Measurements from ENCODE around the gene FANCD2OS. TPM values are rescaled to one million over a fixed set of nuclear protein-coding genes. Genes with fewer than 3 reads are reported as not detected.

Gene FANCD2OS
- total and polyA plus RNA-seq, 10 donors, result not detected

DNA sequence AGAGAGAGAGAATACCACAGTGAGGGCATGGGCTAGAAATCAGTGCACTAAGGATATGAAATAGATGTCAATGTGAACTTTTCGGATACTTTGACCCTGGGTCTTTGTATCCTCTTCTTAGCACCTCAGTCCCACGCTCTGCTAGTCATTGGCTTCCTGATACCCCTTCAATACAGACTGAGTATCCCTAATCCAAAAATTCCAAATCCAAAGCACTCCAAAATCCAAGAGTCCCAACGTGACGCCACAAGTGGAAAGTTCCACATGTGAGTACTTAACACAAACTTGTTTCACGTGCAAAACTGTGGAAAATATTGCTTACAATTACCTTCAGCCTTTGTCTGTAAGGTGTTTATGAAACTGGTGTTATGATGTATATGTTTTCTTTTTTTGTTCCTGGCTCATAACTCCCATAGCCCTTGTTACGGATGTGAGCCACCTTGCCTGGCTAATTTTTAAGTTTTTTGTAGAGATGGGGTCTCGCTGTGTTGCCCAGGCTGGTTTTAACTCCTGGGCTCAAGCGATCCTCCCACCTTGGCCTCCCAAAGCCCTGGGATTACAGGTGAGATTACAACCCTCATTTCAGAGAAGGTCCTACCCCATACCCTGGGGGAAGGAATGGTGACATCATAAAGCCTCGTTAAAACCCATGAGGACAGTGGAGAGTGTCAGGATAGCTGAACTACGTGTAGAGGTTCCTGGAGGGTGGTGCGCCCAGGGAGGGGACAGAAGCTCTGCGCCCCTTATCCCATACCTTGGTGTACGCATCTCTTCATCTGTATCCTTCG is 46.5 kb upstream of the FANCD2OS start:
- H3K36me3 ChIP-seq, result peaks cover 0 to 64% (median 51%) of the 10 kb centered on the region in 6 donors
- no peaks in the 10 kb centered on the region for H3K9me3 ChIP-seq
- 87 to 96% (median 91%) methylated on average over 14 of the region's 14 CpGs for WGBS, 5 donors
- intact Hi-C loops (cut with DNase I; ENCODE audit: low total_unique reads), result no loop called here
- no peak overlapping the region for H3K27ac ChIP-seq
- peaks cover 0 to 6% (median 2%) of the 10 kb centered on the region in 6 donors for H3K4me1 ChIP-seq
- no peaks in the 10 kb centered on the region for H3K27me3 ChIP-seq (replicated peaks in 1 of 7)
- H3K4me3 ChIP-seq, result no peak overlapping the region
- no peak for TF ChIP-seq CTCF (IDR thresholded peaks at IDR 0.05 in 8 of 11, conservative IDR thresholded peaks at IDR 0.05 in 3 of 11)
- peak in 1 of 3 donors; percentile 24 for TF ChIP-seq POLR2AphosphoS5 (IDR thresholded peaks at IDR 0.05)
- no peak for TF ChIP-seq POLR2A (IDR thresholded peaks at IDR 0.05)
- no peak for DNase-seq

GRCh38 chr3:10150987-10151386 is 42.9 kb upstream of the FANCD2OS start:
- peaks cover 3 to 38% (median 22%) of the 10 kb centered on the region in 6 donors for H3K4me1 ChIP-seq

GRCh38 chr3:10149226-10149625 is 41.2 kb upstream of the FANCD2OS start:
- WGBS, 5 donors, result 66 to 84% (median 75%) methylated on average over 8 of the region's 8 CpGs
- peaks cover 0 to 93% (median 68%) of the 10 kb centered on the region in 6 donors for H3K36me3 ChIP-seq
- H3K4me1 ChIP-seq, result peaks cover 19 to 56% (median 40%) of the 10 kb centered on the region in 6 donors
- peak overlapping the region in 3 of 8 donors; percentile 10 to 55 (median 45) for H3K27ac ChIP-seq
- intact Hi-C loops (cut with DNase I; ENCODE audit: low total_unique reads), result no loop called here
- H3K9me3 ChIP-seq, result no peaks in the 10 kb centered on the region
- H3K27me3 ChIP-seq (replicated peaks in 1 of 7), result no peaks in the 10 kb centered on the region
- TF ChIP-seq CTCF (IDR thresholded peaks at IDR 0.05 in 8 of 11, conservative IDR thresholded peaks at IDR 0.05 in 3 of 11) (no peak), POLR2AphosphoS5 (IDR thresholded peaks at IDR 0.05) (peak in 1 of 3 donors; percentile 21), POLR2A (IDR thresholded peaks at IDR 0.05) (no peak)
- H3K4me3 ChIP-seq, result no peak overlapping the region
- DNase-seq, result no peak

More at GRCh38 chr3:10150987-10151386, 42.9 kb upstream of the FANCD2OS start:
- no peak overlapping the region for H3K27ac ChIP-seq
- no peak for DNase-seq
- no peaks in the 10 kb centered on the region for H3K9me3 ChIP-seq
- H3K4me3 ChIP-seq, result no peak overlapping the region
- H3K27me3 ChIP-seq (replicated peaks in 1 of 7), result no peaks in the 10 kb centered on the region
- 72 to 91% (median 89%) methylated on average over 6 of the region's 6 CpGs for WGBS, 5 donors
- peaks cover 0 to 99% (median 73%) of the 10 kb centered on the region in 6 donors for H3K36me3 ChIP-seq
- intact Hi-C loops (cut with DNase I; ENCODE audit: low total_unique reads), result no loop called here
- TF ChIP-seq POLR2A (IDR thresholded peaks at IDR 0.05) (no peak), CTCF (IDR thresholded peaks at IDR 0.05 in 8 of 11, conservative IDR thresholded peaks at IDR 0.05 in 3 of 11) (no peak), POLR2AphosphoS5 (IDR thresholded peaks at IDR 0.05) (no peak)

GRCh38 chr3:10145685-10146084 is 37.6 kb upstream of the FANCD2OS start:
- intact Hi-C loops (cut with DNase I; ENCODE audit: low total_unique reads), result no loop called here
- H3K27ac ChIP-seq, result peak overlapping the region in 3 of 8 donors; percentile 39 to 99 (median 57)

More at GRCh38 chr3:10145685-10146084, 37.6 kb upstream of the FANCD2OS start:
- TF ChIP-seq CTCF (IDR thresholded peaks at IDR 0.05 in 8 of 11, conservative IDR thresholded peaks at IDR 0.05 in 3 of 11), result no peak
- no peak for TF ChIP-seq POLR2A (IDR thresholded peaks at IDR 0.05)
- TF ChIP-seq POLR2AphosphoS5 (IDR thresholded peaks at IDR 0.05), result no peak
- H3K36me3 ChIP-seq, result peaks cover 0 to 61% (median 36%) of the 10 kb centered on the region in 6 donors
- H3K27me3 ChIP-seq (replicated peaks in 1 of 7), result no peaks in the 10 kb centered on the region
- 44 to 55% (median 52%) methylated on average over 4 of the region's 4 CpGs for WGBS, 5 donors
- no peaks in the 10 kb centered on the region for H3K9me3 ChIP-seq
- H3K4me3 ChIP-seq, result peak overlapping the region in 1 of 8 donors; percentile 33
- peaks cover 35 to 85% (median 64%) of the 10 kb centered on the region in 6 donors for H3K4me1 ChIP-seq
- no peak for DNase-seq

All from spleen (tissue), 11 donors.